GM12873 (cell line): ENCODE results near the gene DAP.

Experiments used
- CTCF ChIP-seq: IDR thresholded peaks from 2 replicates; pipeline ENCODE4 v1.5.1; 2012; ENCODE audit warnings: low read depth, mild to moderate bottlenecking, moderate library complexity, low read length, control low read depth; ENCODE audit not compliant: insufficient read depth; ENCODE audit errors: missing control alignments

DAP gene

DNA sequence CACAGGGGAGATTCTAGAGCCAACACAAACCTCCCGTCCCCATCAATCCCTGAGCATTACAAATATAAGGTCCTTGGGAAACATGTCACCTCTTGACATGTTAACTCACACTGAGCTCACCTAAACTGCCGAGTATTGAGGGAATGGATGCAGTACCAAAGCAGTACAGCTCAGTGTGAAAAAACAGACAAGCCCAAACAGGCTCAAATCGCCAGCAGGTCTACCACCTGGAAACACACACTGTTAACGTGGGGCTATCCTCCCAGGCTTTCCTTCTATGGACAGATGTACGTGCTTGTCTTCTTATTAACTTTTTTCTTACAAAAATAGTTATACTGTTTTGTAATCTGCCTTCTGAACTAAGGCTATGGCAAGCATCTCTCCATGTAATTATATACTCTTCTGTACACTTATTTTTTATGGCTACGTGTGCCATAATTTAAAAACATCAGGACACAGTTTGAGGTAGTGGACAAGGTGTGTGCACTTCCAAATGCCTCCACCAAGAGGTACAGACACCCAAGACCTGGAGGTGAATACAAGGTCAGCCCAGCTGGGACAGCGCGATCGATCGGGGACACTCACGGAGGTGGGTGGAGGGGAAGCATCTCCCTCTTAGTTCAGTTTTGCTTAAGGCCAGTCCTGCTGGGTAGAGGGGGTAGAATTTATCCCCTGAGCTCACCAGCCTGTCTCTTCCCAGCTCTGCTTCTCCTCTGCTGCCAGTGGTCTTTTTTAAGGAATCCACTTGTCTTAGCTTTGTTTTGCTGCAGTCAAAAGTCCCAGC, 76.5 kb downstream of the DAP start:
- TF ChIP-seq CTCF: peak; percentile 34

DNA sequence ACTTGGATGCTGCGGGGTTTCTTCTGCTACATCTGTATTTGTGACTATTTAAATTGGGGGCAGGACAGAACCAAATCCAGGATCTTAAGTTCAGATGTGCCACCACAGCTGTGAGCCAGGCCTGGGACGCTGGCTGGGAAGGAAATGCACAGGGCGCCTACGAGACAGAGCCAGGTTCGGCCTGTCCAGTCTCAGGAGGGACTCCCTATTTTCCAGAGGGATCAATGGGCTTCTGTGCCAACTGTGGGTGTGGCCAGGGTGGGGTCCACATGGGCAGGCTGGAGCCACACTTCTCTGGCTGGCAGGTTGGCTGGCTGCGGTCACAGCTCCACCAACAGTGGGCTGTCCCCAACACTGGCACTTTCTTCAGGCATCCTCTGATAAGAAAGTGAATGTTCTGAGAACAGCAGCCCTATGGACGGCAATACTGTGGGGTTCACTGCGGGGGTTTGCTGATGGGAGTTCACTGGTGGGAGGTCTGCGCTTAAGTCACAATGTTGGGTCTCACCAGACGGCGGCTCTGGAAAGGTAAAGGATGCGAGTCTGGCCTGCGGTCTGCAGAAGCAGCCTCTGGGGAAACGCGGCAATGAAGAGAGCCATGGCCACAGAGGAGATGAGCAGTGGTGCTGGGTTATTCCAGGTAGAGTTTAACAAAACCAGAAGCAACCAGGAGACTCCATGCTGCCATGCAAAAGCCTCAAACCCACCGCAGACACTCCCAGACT, 78.1 kb downstream of the DAP start:
- TF ChIP-seq CTCF: no peak

- TF ChIP-seq CTCF: no peak
Observed at GRCh38 chr5:10681731-10682679, 79.0 kb downstream of the DAP start.

- no peak for TF ChIP-seq CTCF
Observed at GRCh38 chr5:10680876-10681481, 80.1 kb downstream of the DAP start.

DNA sequence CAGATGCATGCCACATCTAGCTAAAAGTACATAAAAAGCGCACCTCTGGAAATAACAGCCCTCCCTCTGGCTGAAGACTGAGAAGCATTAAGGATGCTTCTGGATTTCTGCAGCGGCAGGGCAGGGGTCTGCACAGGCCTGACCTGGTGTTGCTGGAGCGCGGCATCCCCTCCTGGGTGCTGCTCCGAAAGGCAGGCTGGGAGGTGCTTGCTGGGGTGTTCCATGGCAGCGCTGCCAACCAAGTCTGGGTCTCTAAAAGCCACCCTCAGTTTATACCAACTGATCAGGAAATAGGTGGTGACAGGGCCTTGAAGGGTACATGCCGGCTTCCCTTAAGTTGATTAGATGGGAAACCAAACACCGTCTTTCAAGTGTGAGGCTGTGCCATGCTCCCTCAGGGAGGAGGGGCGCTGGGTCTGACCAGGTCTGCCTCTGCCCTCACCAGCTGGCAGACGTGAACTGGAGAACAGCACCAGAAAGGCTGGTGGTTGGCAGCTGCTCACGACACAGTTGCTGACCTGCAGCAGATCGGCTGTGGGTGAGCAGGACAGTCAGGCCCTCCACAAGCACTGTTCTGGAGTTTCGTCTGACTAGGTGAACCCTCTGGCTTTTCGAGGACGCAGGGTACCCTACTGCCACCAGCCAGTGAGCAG, 81.6 kb downstream of the DAP start:
- TF ChIP-seq CTCF: no peak

DNA sequence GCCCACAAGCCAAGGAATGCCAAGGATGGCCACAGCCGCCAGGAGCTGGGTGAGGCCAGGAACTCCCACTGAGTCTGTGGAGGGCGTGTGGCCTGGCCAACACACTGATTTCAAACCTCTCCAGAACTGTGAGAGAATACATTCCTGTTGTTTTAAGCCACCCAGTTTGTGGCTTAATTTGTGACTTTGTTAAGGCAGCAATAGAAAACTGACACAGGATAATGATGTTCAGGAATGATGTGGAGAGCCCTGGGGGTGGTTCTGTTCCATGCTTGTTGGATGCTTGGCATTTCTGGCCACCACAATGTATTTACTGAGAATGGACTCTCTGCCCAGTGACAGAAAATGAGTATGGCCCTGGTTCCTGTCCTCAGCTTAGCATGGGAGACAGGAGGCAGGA, 82.8 kb downstream of the DAP start:
- no peak for TF ChIP-seq CTCF
